Sigmoid colon (tissue), 7 donors: Measurements from ENCODE around the gene SULT6B1. TPM values are rescaled to one million over a fixed set of nuclear protein-coding genes. Genes with fewer than 3 reads are reported as not detected.

Source experiments
- DNase-seq: peaks from one replicate; pipeline ENCODE4 v3.0.0-alpha.2; 2019
- H3K27ac ChIP-seq, 4 donors: fragments of 200-600 bp; sonication (generic); one replicate each; pipeline ENCODE4 v1.5.1; 2016 to 2019; ENCODE audit warnings: mild to moderate bottlenecking in 1 of 4
- H3K27me3 ChIP-seq, 3 donors: fragments of 200-600 bp; sonication (generic); one replicate each; pipeline ENCODE4 v1.5.1; 2019; ENCODE audit warnings: mild to moderate bottlenecking in 1 of 3
- H3K36me3 ChIP-seq, 4 donors: fragments of 200-600 bp; sonication (generic); one replicate each; pipeline ENCODE4 v1.5.1; 2016 to 2019
- H3K4me1 ChIP-seq, 4 donors: fragments of 200-600 bp; sonication (generic); one replicate each; pipeline ENCODE4 v1.5.1; 2017 to 2019
- H3K4me3 ChIP-seq, 4 donors: fragments of 200-600 bp; sonication (generic); one replicate each; pipeline ENCODE4 v1.5.1; 2017 to 2019; ENCODE audit warnings: mild to moderate bottlenecking in 2 of 4, moderate library complexity in 1 of 4
- H3K9me3 ChIP-seq, 4 donors: fragments of 200-600 bp in 3 of 4; sonication (generic) in 3 of 4; one replicate each; pipeline versions ENCODE4 v1.5.1 to v1.6.1; 2013 to 2019
- CTCF ChIP-seq, 4 experiments: fragments of 450-650 bp in 3 of 4; fragments of 200-600 bp in 1 of 4; IDR thresholded peaks; one replicate each; pipeline ENCODE4 v1.5.1; 2016 to 2019; ENCODE audit warnings: antibody characterized with exemption in 4 of 4, mild to moderate bottlenecking in 3 of 4, moderate library complexity in 2 of 4
- EP300 ChIP-seq, 4 donors: sonication (generic); formaldehyde crosslinking; IDR thresholded peaks; one replicate each; pipeline ENCODE4 v1.6.1; 2017; ENCODE audit warnings: antibody characterized with exemption in 4 of 4
- POLR2A ChIP-seq, 2 donors: fragments of 450-650 bp; IDR thresholded peaks; one replicate each; pipeline ENCODE4 v1.6.1; 2016; ENCODE audit warnings: antibody characterized with exemption in 2 of 2, mild to moderate bottlenecking in 2 of 2, moderate library complexity in 2 of 2
- POLR2AphosphoS5 ChIP-seq, 4 donors: sonication (generic); formaldehyde crosslinking; IDR thresholded peaks; one replicate each; pipeline ENCODE4 v1.6.1; 2017; ENCODE audit warnings: antibody characterized with exemption in 4 of 4
- WGBS, 2 donors: extraction: QIAGEN DNeasy Blood & Tissue Kit; methylation state at CpG; one replicate each; pipeline ENCODE4 v1.1.7; 2013; 5-methylcytosine and 5-hydroxymethylcytosine counted together
- intact Hi-C: fragments of 100-400 bp; cut with DNase I; formaldehyde crosslinking; loops from one replicate; pipeline ENCODE4 v1.15.1; 2023
- polyA plus RNA-seq, 3 donors: library from polyadenylated mRNA; stranded (reverse); fragments of 200-250 nt; gene quantifications; one replicate each; pipeline ENCODE4 v1.2.3, GENCODE V29; 2013
- total RNA-seq, 4 donors: library from RNA; depleted of rRNA; stranded (reverse); fragments of >200 nt; gene quantifications; one replicate each; pipeline ENCODE4 v1.1.0, GENCODE V29; 2016
- donor health status: healthy with polysubstance abuse.
- donor health status: Bipolar disorder and iron deficiency.
- donor health status: healthy.

The SULT6B1 gene
- total and polyA plus RNA-seq, 7 donors, result not detected

- Histone ChIP-seq H3K36me3 (no peaks in the 10 kb centered on the region), H3K27ac (no peak overlapping the region), H3K4me1 (no peaks in the 10 kb centered on the region), H3K4me3 (no peak overlapping the region), H3K9me3 (no peaks in the 10 kb centered on the region), H3K27me3 (no peaks in the 10 kb centered on the region)
- intact Hi-C loops, result loop anchor here (10.0 kb wide), 1 partner anchor 716 kb away; no protein-coding TSS in a partner anchor
- no peak for DNase-seq
- TF ChIP-seq CTCF (IDR thresholded peaks at IDR 0.05) (peak; percentile 6 to 60 (median 38)), EP300 (IDR thresholded peaks at IDR 0.05) (no peak), POLR2AphosphoS5 (IDR thresholded peaks at IDR 0.05) (no peak), POLR2A (IDR thresholded peaks at IDR 0.05) (no peak)
- WGBS, 2 donors, result 39 to 56% methylated on average over 17 of the region's 17 CpGs
These were observed 20.1 kb downstream of the SULT6B1 start for GRCh38 chr2:37168217-37168981.

GRCh38 chr2:37167636-37168180, 20.8 kb downstream of the SULT6B1 start:
- H3K4me1 ChIP-seq, result no peaks in the 10 kb centered on the region
- H3K27ac ChIP-seq, result no peak overlapping the region
- no peaks in the 10 kb centered on the region for H3K9me3 ChIP-seq
- no peak for DNase-seq
- no peaks in the 10 kb centered on the region for H3K36me3 ChIP-seq
- 72 to 86% methylated on average over 3 of the region's 3 CpGs for WGBS, 2 donors
- intact Hi-C loops, result loop anchor here (10.0 kb wide), 1 partner anchor 717 kb away; no protein-coding TSS in a partner anchor
- H3K27me3 ChIP-seq, result no peaks in the 10 kb centered on the region
- TF ChIP-seq EP300 (IDR thresholded peaks at IDR 0.05), result no peak
- TF ChIP-seq CTCF (IDR thresholded peaks at IDR 0.05), result no peak
- TF ChIP-seq POLR2AphosphoS5 (IDR thresholded peaks at IDR 0.05), result no peak
- TF ChIP-seq POLR2A (IDR thresholded peaks at IDR 0.05), result no peak
- H3K4me3 ChIP-seq, result no peak overlapping the region

- Histone ChIP-seq H3K4me3 (no peak overlapping the region), H3K4me1 (no peaks in the 10 kb centered on the region), H3K9me3 (no peaks in the 10 kb centered on the region), H3K27me3 (no peaks in the 10 kb centered on the region), H3K27ac (no peak overlapping the region), H3K36me3 (no peaks in the 10 kb centered on the region)
- WGBS, 2 donors, result 89% methylated on average over 1 of the region's 1 CpG
- no peak for DNase-seq
- intact Hi-C loops, result loop anchor here (10.0 kb wide), 1 partner anchor 720 kb away; no protein-coding TSS in a partner anchor
- TF ChIP-seq CTCF (IDR thresholded peaks at IDR 0.05) (no peak), POLR2A (IDR thresholded peaks at IDR 0.05) (no peak), EP300 (IDR thresholded peaks at IDR 0.05) (no peak), POLR2AphosphoS5 (IDR thresholded peaks at IDR 0.05) (no peak)
These were observed 23.7 kb downstream of the SULT6B1 start for GRCh38 chr2:37164757-37165156.

- H3K27me3 ChIP-seq, result no peaks in the 10 kb centered on the region
- no peaks in the 10 kb centered on the region for H3K36me3 ChIP-seq
- H3K4me3 ChIP-seq, result peak within 1 kb of the TSS; percentile 86 to 99 (median 94)
- H3K27ac ChIP-seq, result peak within 1 kb of the TSS; percentile 88 to 96 (median 92)
- WGBS, 2 donors, result 7% methylated on average over 55 of the region's 55 CpGs
- H3K4me1 ChIP-seq, result peaks cover 0 to 21% (median 16%) of the 10 kb centered on the region in 4 donors
- intact Hi-C loops, result loop anchor here (5.0 kb wide), 2 partner anchors 40 to 75 kb away; partner anchors contain the start of genes CEBPZ, CEBPZOS and NDUFAF7
- DNase-seq, result peak; percentile 94
- no peak for TF ChIP-seq EP300 (IDR thresholded peaks at IDR 0.05)
- TF ChIP-seq POLR2AphosphoS5 (IDR thresholded peaks at IDR 0.05), result peak in 3 of 4 donors; percentile 51 to 72 (median 58)
- TF ChIP-seq POLR2A (IDR thresholded peaks at IDR 0.05), result no peak
- TF ChIP-seq CTCF (IDR thresholded peaks at IDR 0.05), result no peak
- no peaks in the 10 kb centered on the region for H3K9me3 ChIP-seq
These were observed 31.4 kb downstream of the SULT6B1 start, which contains the start of gene EIF2AK2 for GRCh38 chr2:37156857-37157714. EIF2AK2 (minus strand) TSS chr2:37156980; CDS start chr2:37147806, 9,174 bp downstream.
